K562 (cell line): ENCODE data around the gene FBXW2.

ENCODE experiments used
- CBFB ChIP-seq: sonication (generic); formaldehyde crosslinking; IDR thresholded peaks from 2 replicates; pipeline ENCODE4 v1.4.0; 2020; ENCODE audit warnings: mild to moderate bottlenecking, missing genetic modification reagents
- PTBP1 ChIP-seq: fragments of 200-400 bp; formaldehyde crosslinking; IDR thresholded peaks from 2 replicates; pipeline ENCODE4 v1.6.1; 2017; ENCODE audit warnings: low read depth, low read length

GRCh38 chr9:120718316-120718715, 74.9 kb downstream of the FBXW2 start:
- TF ChIP-seq CBFB (CRISPR knock-in tag) (no peak), PTBP1 (no peak)
